Renal cortical epithelial cell (primary cell): ENCODE data around the gene PLA2G2D. TPM values are rescaled to one million over a fixed set of nuclear protein-coding genes. Genes with fewer than 3 reads are reported as not detected.

Source experiments
- DNase-seq: peaks from one replicate; pipeline ENCODE4 v3.0.0-alpha.2; 2011; ENCODE audit warnings: low read depth
- total RNA-seq: library from RNA; depleted of rRNA; stranded (reverse); fragments of >200 nt; gene quantifications from 2 replicates; pipeline ENCODE4 v1.2.3, GENCODE V29; 2014

Gene PLA2G2D
- total RNA-seq, 1 donor from 2014 or later: not detected

DNA sequence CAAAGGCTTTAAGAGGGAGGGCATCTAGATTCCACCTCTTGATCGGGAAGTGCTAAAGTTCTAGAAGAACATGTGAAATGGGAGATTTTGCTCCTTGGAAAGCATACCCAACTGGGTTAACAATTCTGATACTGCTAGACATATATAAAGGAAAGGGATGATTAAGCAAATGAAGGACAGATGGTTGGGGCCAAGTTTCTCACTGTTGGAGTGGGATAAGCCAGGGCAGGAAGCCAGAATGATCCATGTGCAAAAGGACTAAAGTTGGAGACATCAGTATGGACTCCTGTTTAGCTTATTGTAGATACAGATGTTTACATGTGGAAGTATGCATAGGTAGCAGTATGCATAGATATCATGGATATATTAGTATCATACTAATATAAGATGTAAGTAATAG is 32.5 kb downstream of the PLA2G2D start:
- DNase-seq: no peak

DNA sequence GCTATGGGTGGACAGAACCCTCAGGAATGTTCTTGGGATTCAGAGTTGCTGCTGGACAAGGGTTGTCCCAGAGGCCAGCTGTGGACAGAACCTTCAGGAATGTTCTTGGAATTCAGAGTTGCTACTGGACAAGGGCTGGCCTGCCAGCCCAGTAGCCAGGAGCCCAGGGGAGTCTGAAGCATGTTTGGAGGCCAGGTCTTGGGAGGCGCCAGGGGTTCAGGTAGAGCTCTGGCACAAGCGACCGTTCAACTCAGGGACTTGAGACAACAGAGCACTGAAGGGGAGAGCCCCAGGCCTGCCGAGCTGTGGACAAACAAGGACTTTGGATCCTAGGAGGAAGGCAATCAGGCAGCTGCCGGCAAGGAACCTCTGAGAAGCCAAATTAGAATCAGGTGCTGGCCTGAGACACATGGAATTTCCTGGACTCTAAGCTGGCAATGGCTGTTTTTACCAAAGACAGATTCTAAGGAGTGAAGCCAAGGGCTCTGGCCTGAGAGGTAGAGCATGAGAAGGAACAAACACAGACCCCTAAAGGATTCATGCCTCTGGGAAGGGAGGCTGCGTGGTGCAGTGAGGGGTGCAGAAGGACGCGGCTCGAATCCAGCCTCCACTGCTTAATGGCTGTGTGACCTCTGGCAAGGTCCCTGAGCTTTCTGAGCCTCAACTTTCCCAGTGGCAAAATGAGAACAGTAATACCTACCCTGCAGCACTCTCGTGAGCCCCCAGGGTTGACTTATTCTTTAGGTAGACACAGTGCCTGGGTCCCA is 36.0 kb downstream of the PLA2G2D start:
- no peak for DNase-seq

DNA sequence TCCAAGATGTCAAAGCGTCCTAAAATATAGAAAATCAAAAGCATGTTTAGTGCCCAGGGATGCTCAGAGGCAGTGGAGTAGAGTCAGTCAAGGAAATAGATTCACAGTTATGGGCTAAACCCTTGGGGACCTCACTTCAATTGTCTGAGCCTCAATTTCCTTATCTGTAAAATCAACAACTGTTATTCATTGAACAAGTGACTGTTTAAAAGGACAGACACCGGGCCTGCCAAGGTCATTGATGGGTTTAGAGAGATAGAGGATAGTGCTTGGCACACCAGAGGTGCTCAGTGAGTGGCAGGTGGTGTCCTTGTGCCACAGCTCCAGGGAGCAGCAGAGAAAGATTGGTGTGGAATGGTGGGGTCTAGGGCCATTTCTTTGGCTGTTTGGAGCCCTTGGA is 36.6 kb downstream of the PLA2G2D start:
- DNase-seq: no peak

DNA sequence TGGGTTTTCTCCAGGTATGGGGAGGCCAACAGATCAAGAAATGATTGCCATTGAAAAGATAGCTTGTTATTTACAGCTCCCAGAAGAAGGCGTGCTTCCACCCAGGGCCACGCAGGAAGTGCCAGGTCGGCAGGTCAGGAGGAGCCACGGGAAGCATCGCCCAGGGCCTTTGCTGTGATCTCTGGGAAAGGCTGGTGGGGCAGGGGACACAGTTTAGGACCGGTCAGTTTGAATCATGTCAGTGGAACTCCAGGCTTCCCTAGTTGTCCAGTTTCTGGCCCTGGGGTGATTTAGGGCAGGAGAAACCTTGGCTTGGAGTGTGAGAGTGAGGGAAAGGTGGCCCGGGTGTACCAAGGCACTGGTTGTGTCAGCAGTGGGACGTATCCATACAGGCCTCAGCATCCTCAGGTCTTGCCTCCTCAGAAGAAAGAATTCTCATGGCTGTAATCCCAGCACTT is 38.0 kb downstream of the PLA2G2D start:
- DNase-seq: no peak

DNA sequence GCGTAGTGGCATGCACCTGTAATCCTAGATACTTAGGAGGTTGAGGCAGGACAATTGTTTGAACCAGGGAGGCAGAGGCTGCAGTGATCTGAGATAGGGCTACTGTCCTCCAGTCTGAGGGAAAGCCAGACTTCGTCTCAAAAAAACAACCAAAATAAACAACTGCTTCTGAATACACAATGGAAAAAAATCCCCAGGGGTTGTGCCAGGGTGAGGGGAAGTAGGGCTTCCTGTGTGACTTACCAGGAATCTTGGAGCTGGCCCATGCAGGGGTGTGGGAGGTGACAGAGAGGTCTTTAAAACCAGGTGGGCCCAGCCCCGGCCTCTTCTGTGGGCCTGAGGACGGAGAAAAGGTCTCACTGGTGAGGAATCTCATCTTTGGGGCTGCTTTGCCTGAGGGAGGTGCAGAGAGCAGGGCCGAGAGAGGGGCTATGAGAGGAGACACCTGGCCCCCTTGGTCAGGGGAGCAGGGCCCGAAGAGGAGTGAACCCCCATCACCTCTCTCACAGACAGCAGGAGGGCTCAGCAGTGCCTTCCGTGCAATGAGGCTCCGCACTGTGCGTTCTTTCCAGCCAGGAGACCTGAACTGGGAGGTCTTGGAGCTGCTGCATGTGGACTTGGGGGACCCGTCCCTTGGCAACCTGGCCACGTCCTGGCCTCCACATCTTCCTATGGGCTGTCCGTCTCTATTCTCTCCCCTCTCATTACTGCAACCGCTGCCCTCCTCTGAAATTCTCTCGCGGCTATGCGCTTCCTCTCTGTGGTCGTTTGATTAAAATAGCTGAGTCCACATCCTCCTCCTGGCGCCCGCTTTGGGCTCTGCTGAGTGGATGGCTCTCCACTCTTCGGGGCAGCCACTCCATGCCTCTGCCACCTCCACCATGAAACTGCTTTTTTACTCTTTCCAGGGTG is 38.6 kb downstream of the PLA2G2D start:
- DNase-seq: no peak

DNA sequence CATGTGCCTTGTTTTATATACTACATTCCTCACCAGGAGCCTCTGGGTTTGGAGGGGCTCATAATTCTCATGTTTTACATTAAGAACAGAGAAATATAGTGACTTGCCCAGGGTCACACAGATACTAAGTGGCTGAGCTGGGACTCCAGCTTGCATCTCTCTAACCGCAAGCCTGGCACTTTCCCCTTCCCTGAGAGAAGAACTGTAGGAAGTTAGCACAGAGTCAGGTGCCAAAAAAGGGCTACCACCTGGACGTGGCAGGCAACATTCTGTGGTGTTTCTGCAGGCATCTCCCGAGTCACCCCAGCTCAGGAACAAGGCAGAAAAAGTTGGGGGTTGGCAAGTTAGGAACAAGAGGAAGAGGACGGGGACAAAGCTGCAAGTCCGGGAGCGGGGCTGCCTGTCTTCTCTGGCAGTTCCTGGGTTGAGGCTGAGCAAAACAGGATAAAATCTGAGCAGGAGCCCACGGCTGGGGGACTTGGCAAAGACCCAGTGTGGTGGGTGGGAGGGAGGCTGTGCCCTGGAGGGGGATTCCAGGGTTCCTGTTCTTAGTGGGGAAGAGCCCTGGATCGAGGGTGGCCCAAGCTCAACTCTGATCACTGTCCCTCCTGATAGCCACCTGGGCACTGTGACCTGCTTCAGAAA is 39.6 kb downstream of the PLA2G2D start:
- no peak for DNase-seq

DNA sequence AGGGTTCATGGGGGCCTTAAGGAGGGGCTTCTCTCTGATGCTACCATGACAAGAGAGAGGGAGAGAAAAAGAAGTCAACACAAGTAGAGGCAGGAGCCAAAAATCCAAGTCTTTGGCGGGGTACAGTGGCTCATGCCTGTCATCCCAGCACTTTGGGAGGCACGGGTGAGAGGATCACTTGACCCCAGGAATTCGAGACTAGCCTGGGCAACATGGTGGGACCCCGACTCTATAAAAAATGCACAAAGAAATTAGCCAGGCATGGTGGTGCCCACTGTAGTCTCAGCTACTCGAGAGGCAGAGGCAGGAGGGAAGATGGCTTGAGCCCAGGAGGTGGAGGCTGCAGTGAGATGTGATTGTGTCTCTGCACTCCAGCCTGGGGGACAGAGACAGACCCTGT is 40.6 kb downstream of the PLA2G2D start:
- no peak for DNase-seq

DNA sequence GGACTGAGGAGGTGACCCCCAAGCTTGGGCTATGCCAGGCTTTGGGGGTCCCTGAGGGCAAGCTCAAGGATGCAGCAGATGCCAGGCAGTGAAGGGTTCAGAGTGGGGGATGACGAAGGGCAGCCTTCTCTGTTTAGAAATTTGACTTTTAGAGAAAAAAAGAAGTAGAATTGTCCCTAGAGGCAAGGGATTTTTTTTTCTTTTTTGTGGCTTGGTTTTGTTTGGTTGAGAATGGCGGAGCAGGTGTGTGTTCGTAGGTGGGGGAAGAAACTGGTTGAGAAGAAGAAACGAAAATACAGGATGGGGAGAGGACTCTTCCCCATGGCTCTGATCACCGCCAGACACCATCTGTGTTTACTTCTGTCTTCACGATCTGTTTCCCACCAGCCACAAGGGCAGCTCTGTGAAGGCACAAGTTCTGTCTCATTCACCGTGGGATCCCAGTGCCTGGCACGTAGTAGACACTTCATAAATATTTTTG is 41.1 kb downstream of the PLA2G2D start:
- no peak for DNase-seq

DNA sequence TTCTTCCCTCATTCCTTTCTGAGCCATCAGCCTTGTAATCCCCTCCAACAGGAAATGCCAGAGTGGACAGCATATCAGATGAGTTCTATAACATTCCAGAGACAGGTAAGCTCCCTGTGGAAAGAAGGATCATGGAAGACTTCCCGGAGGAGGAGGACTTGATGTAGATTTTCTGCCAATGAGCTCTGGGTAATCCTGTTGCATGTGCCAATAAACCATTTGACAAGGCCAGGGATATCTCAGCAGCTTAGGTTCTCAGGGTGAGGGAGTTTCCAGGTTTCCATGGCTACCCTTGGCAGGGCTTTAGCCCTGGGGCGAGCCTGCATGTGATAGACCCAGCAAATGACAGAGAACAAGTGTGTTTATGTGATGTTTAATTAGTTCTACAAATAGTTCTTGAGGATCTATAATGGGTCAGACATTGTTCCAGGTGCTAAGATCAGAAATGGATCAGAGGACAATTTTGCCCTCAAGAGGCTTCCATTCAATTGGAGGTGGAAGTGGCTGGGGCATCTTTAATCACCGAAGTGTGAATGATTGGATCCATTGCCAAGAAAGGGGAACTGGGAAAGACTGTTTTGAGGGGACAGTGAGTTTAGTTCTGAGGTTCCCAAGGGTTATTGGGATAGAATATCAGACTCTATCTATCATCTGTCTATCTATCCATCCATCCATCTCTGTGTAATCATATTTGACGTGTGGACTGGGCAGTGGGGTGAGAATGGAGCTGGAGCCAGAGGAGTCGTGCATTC is 42.5 kb downstream of the PLA2G2D start:
- DNase-seq: peak; percentile 26

DNA sequence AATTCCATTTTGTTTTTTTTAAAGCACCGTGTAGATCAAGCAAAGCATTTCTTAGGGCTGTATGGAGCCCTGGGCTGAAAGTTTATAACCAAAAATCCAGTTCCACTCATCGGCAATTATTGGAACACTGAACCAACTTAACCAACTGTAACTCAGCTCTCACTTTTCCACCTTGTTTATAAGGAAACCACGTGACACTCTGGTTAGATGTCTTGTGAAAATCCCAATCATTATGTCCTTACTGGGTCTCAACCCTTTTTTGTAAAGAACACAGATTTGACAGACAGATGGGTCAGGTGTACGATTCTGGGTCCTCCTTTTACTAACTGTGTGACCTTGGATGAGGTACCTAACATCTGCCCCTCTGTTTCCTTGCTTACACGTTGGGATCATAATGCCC is 43.1 kb downstream of the PLA2G2D start:
- no peak for DNase-seq

DNA sequence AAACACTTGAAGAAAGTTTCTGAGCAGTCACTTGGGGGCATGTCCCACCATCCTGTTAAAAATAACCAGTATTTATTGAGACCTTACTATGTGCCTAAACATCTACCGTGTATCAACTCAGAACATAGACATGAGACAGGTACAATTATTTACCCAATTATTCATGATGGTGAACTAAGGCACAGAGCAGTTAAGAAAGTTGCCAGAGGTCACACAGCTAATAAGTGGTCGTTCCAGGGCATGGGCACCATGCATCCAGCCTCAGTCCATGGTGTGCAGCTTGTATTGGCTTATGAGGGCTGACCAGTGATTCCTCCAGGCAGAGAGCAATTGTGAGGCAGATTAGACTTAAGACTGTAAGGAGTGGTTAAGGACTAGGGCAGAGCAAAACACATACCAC is 44.0 kb downstream of the PLA2G2D start:
- no peak for DNase-seq

DNA sequence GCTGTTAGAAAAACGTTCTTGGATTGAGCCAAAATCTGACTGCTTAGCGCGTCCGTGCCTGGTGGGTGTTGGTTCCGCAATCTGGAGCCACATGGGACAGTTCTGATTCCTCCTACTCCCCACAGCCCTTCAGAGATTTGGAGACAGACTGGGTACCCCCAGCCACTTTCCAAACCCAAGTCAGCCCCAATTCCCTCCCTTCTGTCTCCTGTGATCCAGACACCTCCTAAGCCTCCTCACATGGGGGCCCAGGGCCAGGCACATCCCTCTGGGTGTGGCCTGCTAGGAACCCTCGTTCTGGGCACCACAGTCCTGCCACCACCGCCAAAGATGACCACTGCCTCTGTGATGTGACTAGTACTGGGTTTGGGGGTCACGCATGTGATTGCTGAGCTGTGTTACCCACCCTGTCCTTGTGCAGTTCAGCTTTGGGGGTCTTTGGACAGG is 44.6 kb downstream of the PLA2G2D start:
- no peak for DNase-seq

DNA sequence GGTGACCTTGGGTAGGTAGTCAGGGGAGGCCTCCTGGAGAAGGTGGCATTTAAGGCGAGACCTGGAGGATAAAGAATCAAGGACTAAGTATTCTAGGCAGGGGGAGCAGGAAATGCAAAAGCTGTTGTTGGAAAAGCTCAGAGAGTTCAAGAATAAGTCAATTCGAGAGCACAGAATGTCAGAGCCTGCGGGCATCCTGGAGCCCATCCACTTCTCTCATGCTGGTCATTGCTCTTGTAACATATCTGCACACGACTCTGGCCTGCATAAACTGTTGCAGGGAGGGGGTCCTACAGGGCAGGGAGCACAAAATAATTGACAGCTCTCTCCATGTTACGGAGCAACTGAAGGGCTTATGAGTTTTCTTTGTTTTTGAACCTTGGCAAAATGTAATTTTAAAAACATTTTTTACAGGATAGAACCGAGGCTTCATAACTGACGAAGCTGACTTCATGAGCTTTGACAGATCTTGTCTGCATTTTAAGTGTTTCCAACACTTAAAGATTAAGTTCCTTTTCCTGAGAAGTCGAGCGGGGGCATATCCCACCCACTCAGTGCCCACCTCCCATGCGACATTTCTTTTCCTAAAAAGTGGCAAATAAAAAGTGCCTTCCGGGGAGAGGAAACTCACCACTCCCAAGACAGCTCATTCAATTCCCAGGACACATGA is 45.1 kb downstream of the PLA2G2D start:
- no peak for DNase-seq

DNA sequence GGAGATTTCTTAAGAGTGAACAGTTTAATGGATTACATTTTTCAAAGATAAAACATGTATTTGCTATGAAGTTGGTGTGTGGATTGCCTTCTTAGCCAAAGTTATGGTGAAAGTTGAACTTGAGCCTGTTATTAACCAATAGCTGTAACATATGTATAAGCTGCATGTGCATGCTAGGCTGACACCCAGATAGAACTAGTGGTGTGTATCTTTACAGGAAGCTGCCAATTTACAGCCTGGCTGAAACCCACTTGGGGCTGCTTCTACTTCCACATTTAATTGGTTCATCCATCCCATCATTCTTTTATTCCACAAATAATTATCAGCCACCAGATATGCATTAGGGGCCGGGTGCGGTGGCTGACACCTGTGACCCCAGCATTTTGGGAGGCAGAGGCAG is 46.1 kb downstream of the PLA2G2D start:
- no peak for DNase-seq

DNA sequence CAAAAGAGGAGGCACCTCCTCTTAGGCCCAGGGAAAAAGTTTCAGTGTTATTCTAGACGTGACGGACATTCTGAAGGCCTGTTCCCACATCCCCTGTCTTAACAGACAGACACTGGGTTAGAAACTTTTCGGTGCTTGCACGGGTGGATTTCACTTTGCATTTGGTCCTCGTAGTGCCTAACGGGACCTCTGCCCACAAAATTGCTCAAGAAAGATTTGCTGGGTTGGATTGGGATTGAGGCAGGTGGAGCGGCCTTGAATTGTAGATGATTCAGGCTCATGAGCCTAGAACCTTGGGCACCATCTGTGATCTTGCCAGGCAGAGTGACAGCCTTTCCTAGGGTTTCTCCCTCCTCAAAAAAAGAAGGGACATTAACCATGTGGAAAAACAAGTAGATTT is 46.6 kb downstream of the PLA2G2D start:
- DNase-seq: no peak

DNA sequence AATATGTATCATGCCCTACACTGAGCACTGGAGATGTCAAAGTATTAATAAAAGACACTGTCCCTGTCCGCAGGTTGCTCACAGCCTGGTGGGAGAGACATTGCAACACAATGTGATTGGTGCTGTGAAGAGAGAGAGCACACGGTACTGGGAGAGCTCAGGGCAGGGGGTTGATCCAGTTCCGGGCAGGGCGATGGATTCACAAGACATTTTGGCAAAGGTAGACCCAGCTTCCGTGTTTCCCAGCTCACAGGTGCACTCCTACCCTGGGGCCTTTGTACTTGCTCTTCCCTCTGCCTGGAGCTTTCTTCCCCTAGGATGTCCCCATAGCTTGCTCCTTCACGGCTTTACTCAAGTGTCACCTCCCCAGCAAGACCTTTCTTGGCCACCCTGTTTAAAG is 47.9 kb downstream of the PLA2G2D start:
- DNase-seq: no peak

DNA sequence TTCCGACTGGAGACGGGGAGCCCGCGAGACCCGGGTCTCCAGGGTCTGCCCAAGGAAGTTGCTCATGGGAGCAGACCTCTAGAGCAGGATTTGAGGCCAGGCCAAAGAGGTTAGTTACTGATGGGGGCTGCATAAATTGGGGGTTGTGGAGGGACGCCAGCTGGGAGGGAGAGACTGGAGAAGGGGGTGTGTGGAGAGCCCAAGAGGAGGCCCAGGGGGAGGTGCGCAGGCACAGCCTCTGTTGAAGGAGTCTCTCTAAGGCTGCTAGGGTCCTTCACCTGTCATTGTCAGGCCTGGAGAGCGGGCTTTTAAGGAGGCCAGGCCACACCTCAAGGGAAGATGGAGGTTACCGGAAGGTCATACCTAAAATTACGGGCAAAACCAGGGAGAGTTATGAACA is 49.0 kb downstream of the PLA2G2D start:
- DNase-seq: no peak

DNA sequence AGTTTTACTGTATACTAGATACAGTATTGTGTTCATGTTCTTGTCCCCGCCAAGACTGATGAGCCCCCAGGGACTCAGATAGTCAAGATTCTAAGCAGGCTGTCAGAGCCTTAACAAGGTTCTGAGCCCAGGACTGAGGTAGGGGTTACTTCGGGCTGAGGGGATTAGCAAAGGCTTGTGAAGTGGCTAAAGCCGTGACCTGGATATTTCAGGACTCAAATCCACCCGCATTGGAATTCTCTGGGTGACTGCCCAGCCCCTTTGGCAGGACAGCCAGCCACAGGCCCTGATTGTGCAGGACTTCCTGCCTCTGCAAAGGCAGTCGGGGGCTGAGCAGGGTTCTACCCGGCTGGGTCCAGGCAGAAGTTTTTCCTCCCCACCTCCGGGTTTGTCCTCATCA is 49.5 kb downstream of the PLA2G2D start, which contains the start of gene PLA2G5:
PLA2G5 (plus strand) TSS at position 321 of the 400 bp plus-strand sequence. CDS start 14,637 bp downstream, outside the sequence.
- DNase-seq: peak; percentile 26

DNA sequence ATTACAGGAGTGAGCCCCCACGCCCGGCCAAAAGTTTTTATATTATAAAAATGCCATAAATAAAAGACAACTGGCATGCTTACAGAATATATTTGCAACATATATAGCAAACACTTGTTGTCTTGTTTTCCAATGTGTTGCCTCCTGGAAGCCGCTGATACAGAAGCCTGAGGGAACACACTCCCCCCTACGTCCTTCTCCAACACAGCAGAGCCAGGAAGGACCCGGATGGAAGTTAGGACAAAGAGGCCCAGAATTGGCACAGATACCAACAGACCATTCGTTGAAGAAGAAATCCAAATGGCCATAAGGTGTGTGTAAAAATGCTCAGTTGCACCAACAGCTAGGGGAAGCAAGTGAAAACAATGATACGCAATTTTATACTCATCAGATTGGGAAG is 50.6 kb downstream of the PLA2G2D start:
- no peak for DNase-seq

DNA sequence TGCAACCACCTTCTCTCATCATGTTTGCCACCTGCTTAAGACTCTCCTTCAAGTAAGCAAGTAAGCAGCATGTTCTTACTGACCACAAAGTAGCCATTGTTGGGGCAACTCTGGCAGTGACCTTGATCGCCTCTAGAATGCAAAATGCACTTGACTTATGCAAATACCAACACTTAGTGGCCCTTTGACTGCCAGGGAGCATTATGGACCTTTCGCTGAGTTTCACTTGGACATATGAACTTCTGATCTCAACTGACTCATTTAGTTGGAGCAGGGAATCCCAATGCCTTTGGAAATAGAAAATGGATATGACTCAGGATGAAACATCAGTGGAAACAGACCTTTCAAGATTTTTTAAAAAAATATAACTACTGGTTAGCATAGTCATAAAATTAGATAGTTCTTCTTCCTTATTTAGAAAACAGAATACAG is 55.5 kb downstream of the PLA2G2D start:
- peak; percentile 82 for DNase-seq
